Parathyroid adenoma (tissue), 2 donors: ENCODE results near the gene APBB2.

Experiments used
- H2AFZ ChIP-seq: fragments of 300-600 bp; sonication (generic); one replicate; pipeline ENCODE4 v1.7.0; 2017; ENCODE audit warnings: antibody characterized with exemption, mild to moderate bottlenecking
- H3K27ac ChIP-seq: fragments of 300-600 bp; sonication (generic); one replicate; pipeline ENCODE4 v1.7.0; 2017
- H3K27me3 ChIP-seq: fragments of 300-600 bp; sonication (generic); one replicate; pipeline ENCODE4 v1.7.0; 2017; ENCODE audit warnings: low read length; ENCODE audit not compliant: control insufficient read depth, insufficient read depth
- H3K36me3 ChIP-seq: fragments of 300-600 bp; sonication (generic); one replicate; pipeline ENCODE4 v1.7.0; 2017; ENCODE audit warnings: low read length; ENCODE audit not compliant: control insufficient read depth, insufficient read depth
- H3K4me1 ChIP-seq: fragments of 300-600 bp; sonication (generic); one replicate; pipeline ENCODE4 v1.7.0; 2017; ENCODE audit warnings: control low read depth
- H3K4me2 ChIP-seq: fragments of 300-600 bp; sonication (generic); one replicate; pipeline ENCODE4 v1.7.0; 2017; ENCODE audit warnings: low read length
- H3K4me3 ChIP-seq: fragments of 300-600 bp; sonication (generic); one replicate; pipeline ENCODE4 v1.7.0; 2017; ENCODE audit warnings: low read depth, low read length
- H3K79me2 ChIP-seq: fragments of 300-600 bp; sonication (generic); one replicate; pipeline ENCODE4 v1.7.0; 2017; ENCODE audit warnings: control low read depth
- H3K9ac ChIP-seq: fragments of 300-600 bp; sonication (generic); one replicate; pipeline ENCODE4 v1.7.0; 2017; ENCODE audit warnings: mild to moderate bottlenecking
- H3K9me3 ChIP-seq: fragments of 300-600 bp; sonication (generic); one replicate; pipeline ENCODE4 v1.7.0; 2017; ENCODE audit warnings: low read length; ENCODE audit not compliant: control insufficient read depth
- CTCF ChIP-seq: fragments of 300-600 bp; sonication (generic); IDR thresholded peaks from one replicate; pipeline ENCODE4 v1.7.0; 2017; ENCODE audit warnings: antibody characterized with exemption, mild to moderate bottlenecking
- donor health status: primary hyperparathyroidism.

The APBB2 gene

GRCh38 chr4:40940317-40940741, 274.0 kb downstream of the APBB2 start:
- Histone ChIP-seq H2AFZ (no peak overlapping the region), H3K9me3 (no peaks in the 10 kb centered on the region), H3K27ac (no peak overlapping the region), H3K4me2 (no peak overlapping the region), H3K9ac (no peak overlapping the region), H3K27me3 (no peaks in the 10 kb centered on the region), H3K36me3 (no peaks in the 10 kb centered on the region), H3K4me1 (no peaks in the 10 kb centered on the region), H3K79me2 (no peaks in the 10 kb centered on the region), H3K4me3 (no peak overlapping the region)
- TF ChIP-seq CTCF: no peak

GRCh38 chr4:40939856-40940255, 274.5 kb downstream of the APBB2 start:
- no peaks in the 10 kb centered on the region for H3K79me2 ChIP-seq
- no peak overlapping the region for H2AFZ ChIP-seq
- H3K27ac ChIP-seq: no peak overlapping the region
- H3K9me3 ChIP-seq: no peaks in the 10 kb centered on the region
- no peak for TF ChIP-seq CTCF
- H3K27me3 ChIP-seq: no peaks in the 10 kb centered on the region
- H3K4me1 ChIP-seq: no peaks in the 10 kb centered on the region
- no peaks in the 10 kb centered on the region for H3K36me3 ChIP-seq
- H3K4me3 ChIP-seq: no peak overlapping the region
- no peak overlapping the region for H3K4me2 ChIP-seq
- no peak overlapping the region for H3K9ac ChIP-seq

GRCh38 chr4:40938337-40938736, 276.0 kb downstream of the APBB2 start:
- Histone ChIP-seq H3K79me2 (no peaks in the 10 kb centered on the region), H3K27me3 (no peaks in the 10 kb centered on the region), H3K4me2 (no peak overlapping the region), H2AFZ (no peak overlapping the region), H3K4me3 (no peak overlapping the region), H3K27ac (no peak overlapping the region), H3K36me3 (no peaks in the 10 kb centered on the region), H3K9ac (no peak overlapping the region), H3K9me3 (no peaks in the 10 kb centered on the region), H3K4me1 (no peaks in the 10 kb centered on the region)
- no peak for TF ChIP-seq CTCF

DNA sequence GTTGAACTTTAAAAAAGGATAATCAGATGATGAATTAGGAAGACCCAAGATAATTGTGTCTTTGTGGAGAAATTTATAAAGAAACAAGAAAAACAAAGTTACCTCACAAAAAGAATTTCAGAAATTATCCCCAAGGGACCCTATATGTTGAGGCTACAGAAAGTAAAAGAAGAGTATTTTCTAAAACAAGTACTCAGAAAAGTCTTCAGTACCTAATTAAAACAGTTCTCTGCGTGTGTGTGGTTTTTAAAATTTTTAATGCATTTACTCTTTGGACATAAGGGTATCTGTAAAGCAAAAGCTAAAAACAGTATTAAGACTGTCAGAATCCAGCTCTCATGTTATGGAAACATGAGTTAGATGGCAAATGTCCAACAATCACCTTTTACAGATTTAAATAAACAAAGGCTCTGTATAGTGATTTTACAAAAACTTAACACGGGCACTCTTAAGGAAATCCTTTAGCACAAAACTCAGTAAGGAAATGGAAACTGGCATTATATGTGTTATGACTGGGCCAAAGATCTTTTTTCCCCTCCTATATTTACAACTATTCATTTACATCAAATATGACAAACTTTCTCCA, 277.1 kb downstream of the APBB2 start:
- no peak overlapping the region for H3K27ac ChIP-seq
- no peak overlapping the region for H3K9ac ChIP-seq
- no peak overlapping the region for H3K4me3 ChIP-seq
- no peaks in the 10 kb centered on the region for H3K36me3 ChIP-seq
- no peaks in the 10 kb centered on the region for H3K79me2 ChIP-seq
- TF ChIP-seq CTCF: no peak
- H3K9me3 ChIP-seq: no peaks in the 10 kb centered on the region
- no peak overlapping the region for H2AFZ ChIP-seq
- H3K27me3 ChIP-seq: no peaks in the 10 kb centered on the region
- no peak overlapping the region for H3K4me2 ChIP-seq
- H3K4me1 ChIP-seq: no peaks in the 10 kb centered on the region

- Histone ChIP-seq H3K36me3 (no peaks in the 10 kb centered on the region), H3K4me2 (no peak overlapping the region), H3K9ac (no peak overlapping the region), H3K27me3 (no peaks in the 10 kb centered on the region), H3K27ac (no peak overlapping the region), H3K9me3 (no peaks in the 10 kb centered on the region), H2AFZ (no peak overlapping the region), H3K4me3 (no peak overlapping the region), H3K4me1 (no peaks in the 10 kb centered on the region), H3K79me2 (no peaks in the 10 kb centered on the region)
- TF ChIP-seq CTCF: no peak
These were observed 279.7 kb downstream of the APBB2 start for GRCh38 chr4:40934676-40935075.
